B cell (primary cell): Measurements from ENCODE around the gene UNC5B. TPM values are rescaled to one million over a fixed set of nuclear protein-coding genes. Genes with fewer than 3 reads are reported as not detected.

Experiments
- ATAC-seq: fragments of 200-7000 bp; cut with Tn5 transposase; one replicate; pipeline ENCODE4 v1.10.0; 2021; ENCODE audit warnings: low read depth, mild to moderate bottlenecking, moderate number of reproducible peaks, moderate library complexity
- CTCF ChIA-PET: fragments of 350-600 bp; sonication (Branson Sonifier 250); formaldehyde crosslinking; loops from one replicate; lab custom pipeline; 2021; ENCODE audit warnings: antibody characterized with exemption, inconsistent platforms; lab: Charles Lee
- POLR2A ChIA-PET: fragments of 350-600 bp; sonication (Branson Sonifier 250); formaldehyde crosslinking; loops from one replicate; lab custom pipeline; 2021; ENCODE audit warnings: antibody characterized with exemption; lab: Charles Lee
- DNase-seq: peaks from one replicate; pipeline ENCODE4 v3.0.0; 2013
- H2AFZ ChIP-seq: 2 replicates; pipeline ENCODE4 v1.6.1; 2012; ENCODE audit warnings: mild to moderate bottlenecking, low read depth, low read length; ENCODE audit not compliant: insufficient read depth, poor library complexity, severe bottlenecking
- H3K27ac ChIP-seq, 2 donors: 1 replicate in 1 of 2; 2 replicates in 1 of 2; pipeline ENCODE4 v1.5.1; 2012 to 2013; ENCODE audit warnings: low read length in 2 of 2, mild to moderate bottlenecking in 2 of 2, moderate library complexity in 1 of 2
- H3K27me3 ChIP-seq, 4 experiments: fragments of 200-600 bp in 1 of 4; sonication (generic) in 1 of 4; replicated peaks in 1 of 4; 1 replicate in 2 of 4; 2 replicates in 2 of 4; pipeline versions ENCODE4 v1.6.1 to v1.7.0; 2013 to 2016; ENCODE audit warnings: low read length in 3 of 4, mild to moderate bottlenecking in 2 of 4, mixed read lengths in 1 of 4, moderate library complexity in 1 of 4; ENCODE audit not compliant: insufficient read depth in 4 of 4, control insufficient read depth in 3 of 4; ENCODE audit errors: control extremely low read depth in 1 of 4
- H3K36me3 ChIP-seq, 2 experiments: replicated peaks in 1 of 2; 1 replicate in 1 of 2; 2 replicates in 1 of 2; pipeline versions ENCODE4 v1.6.1 to v1.7.1; 2013; ENCODE audit warnings: low read length in 1 of 2; ENCODE audit not compliant: insufficient read depth in 2 of 2, control insufficient read depth in 1 of 2; ENCODE audit errors: control extremely low read depth in 1 of 2, extremely low read depth in 1 of 2
- H3K4me1 ChIP-seq, 2 donors: fragments of 200-600 bp in 1 of 2; sonication (generic) in 1 of 2; 1 replicate in 1 of 2; 2 replicates in 1 of 2; pipeline versions ENCODE4 v1.5.1 to v1.6.1; 2013 to 2017; ENCODE audit warnings: low read length in 2 of 2; ENCODE audit not compliant: control insufficient read depth in 2 of 2, insufficient read depth in 2 of 2
- H3K4me2 ChIP-seq: replicated peaks from 2 replicates; pipeline ENCODE3; 2012; ENCODE audit warnings: mild to moderate bottlenecking, low read depth, low read length; ENCODE audit not compliant: poor library complexity, severe bottlenecking
- H3K4me3 ChIP-seq, 5 experiments: fragments of 200-600 bp in 1 of 5; sonication (generic) in 1 of 5; 1 replicate in 3 of 5; 2 replicates in 2 of 5; pipeline versions ENCODE4 v1.5.1 to v1.7.0; 2011 to 2016; ENCODE audit warnings: low read length in 4 of 5, mild to moderate bottlenecking in 4 of 5, low read depth in 2 of 5, control low read depth in 1 of 5, moderate library complexity in 1 of 5; ENCODE audit not compliant: insufficient read depth in 1 of 5; ENCODE audit errors: control extremely low read depth in 1 of 5, extremely low read depth in 1 of 5
- H3K79me2 ChIP-seq: fragments of 200-600 bp; sonication (generic); one replicate; pipeline ENCODE4 v1.6.0; 2016; ENCODE audit warnings: low read length; ENCODE audit not compliant: control insufficient read depth, insufficient read depth
- H3K9ac ChIP-seq: fragments of 200-600 bp; sonication (generic); 2 replicates; pipeline ENCODE4 v1.6.1; 2017; ENCODE audit warnings: mild to moderate bottlenecking, low read length, moderate library complexity
- H3K9me3 ChIP-seq, 3 donors: one replicate each; pipeline versions ENCODE4 v1.6.1 to v1.7.1; 2013; ENCODE audit warnings: low read length in 2 of 3; ENCODE audit not compliant: control insufficient read depth in 2 of 3, insufficient read depth in 1 of 3; ENCODE audit errors: control extremely low read depth in 1 of 3
- H4K20me1 ChIP-seq: 2 replicates; pipeline ENCODE4 v1.6.0; 2012; ENCODE audit warnings: mild to moderate bottlenecking, low read length; ENCODE audit not compliant: insufficient read depth, control insufficient read depth, poor library complexity, severe bottlenecking
- H3K27ac Mint-ChIP-seq: one replicate; pipeline ENCODE4 v1.8.0; 2021; ENCODE audit warnings: mixed read lengths
- H3K27me3 Mint-ChIP-seq: one replicate; pipeline ENCODE4 v1.8.0; 2021; ENCODE audit warnings: mixed read lengths
- H3K4me1 Mint-ChIP-seq: one replicate; pipeline ENCODE4 v1.8.0; 2021; ENCODE audit warnings: mixed read lengths
- H3K4me3 Mint-ChIP-seq: one replicate; pipeline ENCODE4 v1.8.0; 2021; ENCODE audit warnings: mixed read lengths
- H3K9me3 Mint-ChIP-seq: one replicate; pipeline ENCODE4 v1.8.0; 2022; ENCODE audit warnings: mixed read lengths; ENCODE audit not compliant: insufficient read depth
- EZH2 ChIP-seq: IDR thresholded peaks from 2 replicates; pipeline ENCODE4 v1.6.1; 2012; ENCODE audit warnings: borderline replicate concordance, low read depth, mild to moderate bottlenecking, moderate library complexity, low read length; ENCODE audit not compliant: insufficient read depth, poor library complexity, severe bottlenecking
- WGBS: methylation state at CpG from one replicate; pipeline ENCODE4 v1.1.5; 2013; ENCODE audit warnings: missing lambda C conversion rate; ENCODE audit not compliant: insufficient coverage; 5-methylcytosine and 5-hydroxymethylcytosine counted together
- intact Hi-C: fragments of 100-400 bp; cut with micrococcal nuclease; formaldehyde crosslinking; loops from one replicate; pipeline ENCODE4 v1.10.0; 2022
- polyA plus RNA-seq: library from polyadenylated mRNA; depleted of rRNA; stranded (reverse); fragments of >200 nt; gene quantifications from 2 replicates; pipeline ENCODE4 v1.2.3, GENCODE V29; 2012
- total RNA-seq, 2 donors: library from RNA; stranded (reverse); fragments of 120-200 nt in 1 of 2; gene quantifications; 1 replicate in 1 of 2; 2 replicates in 1 of 2; pipeline versions ENCODE4 v1.2.3 to v1.2.4, GENCODE V29; 2013 to 2022
- TF ChIP-seq, protein P1 (sequence below): fragments of 200-600 bp; IDR thresholded peaks from one replicate; pipeline ENCODE4 v1.8.0; 2022; ENCODE audit warnings: antibody characterized with exemption, mild to moderate bottlenecking

Gene UNC5B
- total and polyA plus RNA-seq, 2 donors (not counting 1 experiment from before 2014, with no cell fraction given): not detected

DNA sequence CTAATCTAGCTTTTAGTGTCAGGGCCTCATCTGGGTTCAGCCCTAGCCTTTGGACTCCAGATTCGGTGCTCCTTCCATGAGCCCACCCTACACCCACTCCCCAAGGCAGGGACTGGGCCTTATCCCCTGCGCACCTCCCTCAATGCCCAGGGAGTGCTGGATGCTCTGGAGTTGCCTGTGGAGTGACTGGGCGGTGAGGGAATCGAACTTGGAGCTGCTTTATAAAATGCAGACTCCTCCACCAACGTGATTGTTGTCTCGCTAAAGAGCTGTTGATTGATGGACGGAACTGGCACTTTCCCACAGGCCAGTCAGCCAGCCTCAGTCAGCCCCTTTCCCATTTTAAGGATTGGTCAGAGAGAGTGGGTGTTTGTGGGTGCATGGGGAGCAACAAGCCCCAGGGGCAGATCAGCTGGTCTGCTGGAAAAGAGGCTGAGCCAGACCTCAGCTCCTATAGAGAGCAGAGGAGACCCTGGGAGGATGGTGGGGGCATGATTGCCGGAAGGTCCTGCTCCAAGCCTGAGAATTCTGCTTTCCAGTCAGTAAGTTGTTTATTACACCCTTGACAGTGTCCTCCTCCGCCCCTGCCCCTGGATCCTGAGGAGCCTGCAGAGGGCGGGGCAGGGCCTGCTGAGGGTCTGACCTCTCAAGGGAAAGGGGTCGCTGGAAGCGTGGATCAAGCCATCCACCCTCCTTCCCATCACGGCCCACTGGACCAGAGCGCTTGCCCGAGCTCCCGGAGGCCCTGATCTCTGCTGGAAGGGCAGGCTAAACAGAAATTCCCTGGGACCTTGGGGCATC, 16.7 kb downstream of the UNC5B start:
- Histone ChIP-seq H4K20me1 (no peaks in the 10 kb centered on the region), H2AFZ (no peak overlapping the region), H3K36me3 (no peaks in the 10 kb centered on the region), H3K4me3 (no peak overlapping the region), H3K27ac (no peak overlapping the region), H3K4me2 (no peak overlapping the region), H3K79me2 (no peaks in the 10 kb centered on the region), H3K4me1 (no peaks in the 10 kb centered on the region), H3K27me3 (peaks cover 0 to 3% (median 0%) of the 10 kb centered on the region in 4 experiments), H3K9ac (no peak overlapping the region), H3K9me3 (no peaks in the 10 kb centered on the region)
- Mint-ChIP-seq H3K9me3 (no peaks in the 10 kb centered on the region), H3K27ac (no peak overlapping the region), H3K27me3 (peaks cover 19% of the 10 kb centered on the region), H3K4me1 (no peaks in the 10 kb centered on the region), H3K4me3 (no peak overlapping the region)
- POLR2A ChIA-PET: no interaction called here
- DNase-seq: no peak
- CTCF ChIA-PET: no interaction called here
- intact Hi-C loops: no loop called here
- TF ChIP-seq, protein P1, sequence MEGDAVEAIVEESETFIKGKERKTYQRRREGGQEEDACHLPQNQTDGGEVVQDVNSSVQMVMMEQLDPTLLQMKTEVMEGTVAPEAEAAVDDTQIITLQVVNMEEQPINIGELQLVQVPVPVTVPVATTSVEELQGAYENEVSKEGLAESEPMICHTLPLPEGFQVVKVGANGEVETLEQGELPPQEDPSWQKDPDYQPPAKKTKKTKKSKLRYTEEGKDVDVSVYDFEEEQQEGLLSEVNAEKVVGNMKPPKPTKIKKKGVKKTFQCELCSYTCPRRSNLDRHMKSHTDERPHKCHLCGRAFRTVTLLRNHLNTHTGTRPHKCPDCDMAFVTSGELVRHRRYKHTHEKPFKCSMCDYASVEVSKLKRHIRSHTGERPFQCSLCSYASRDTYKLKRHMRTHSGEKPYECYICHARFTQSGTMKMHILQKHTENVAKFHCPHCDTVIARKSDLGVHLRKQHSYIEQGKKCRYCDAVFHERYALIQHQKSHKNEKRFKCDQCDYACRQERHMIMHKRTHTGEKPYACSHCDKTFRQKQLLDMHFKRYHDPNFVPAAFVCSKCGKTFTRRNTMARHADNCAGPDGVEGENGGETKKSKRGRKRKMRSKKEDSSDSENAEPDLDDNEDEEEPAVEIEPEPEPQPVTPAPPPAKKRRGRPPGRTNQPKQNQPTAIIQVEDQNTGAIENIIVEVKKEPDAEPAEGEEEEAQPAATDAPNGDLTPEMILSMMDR: no peak
- no peak for TF ChIP-seq EZH2
- 90% methylated on average over 10 of the region's 16 CpGs for WGBS
- no peak for ATAC-seq
